ENCODE data around the gene CD180. TPM values are rescaled to one million over a fixed set of nuclear protein-coding genes. Genes with fewer than 3 reads are reported as not detected.

The CD180 gene
- total and polyA plus RNA-seq, 2 experiments from 2014 or later = not detected

- Histone ChIP-seq H4K20me1 (ENCODE audit: insufficient read depth) (no peaks in the 10 kb centered on the region), H3K36me3 (ENCODE audit: low read depth) (no peaks in the 10 kb centered on the region), H3K9me3 (ENCODE audit: low read depth) (no peaks in the 10 kb centered on the region), H3K9ac (peak overlapping the region; percentile 76), H3K27ac (peak overlapping the region; percentile 25; the same call in 1 of the 2 replicates), H3F3A (ENCODE audit: insufficient read depth) (no peaks in the 10 kb centered on the region), H3K27me3 (replicated peaks; ENCODE audit: insufficient read depth) (no peaks in the 10 kb centered on the region), H3K79me2 (ENCODE audit: insufficient read depth) (no peaks in the 10 kb centered on the region), H3K9me2 (ENCODE audit: insufficient read depth) (no peaks in the 10 kb centered on the region), H3K4me2 (ENCODE audit: unreplicated experiment) (peak overlapping the region; percentile 62), H3K4me3 (peak overlapping the region; percentile 44; the same call in 1 of the 2 replicates), H3K4me1 (ENCODE audit: insufficient read depth) (peaks cover 7% of the 10 kb centered on the region; the same call in 1 of the 2 replicates), H2AFZ (peak overlapping the region; percentile 94)
- in situ Hi-C loops (cut with MboI) = no loop called here
- TF ChIP-seq EZH2 (IDR thresholded peaks at IDR 0.05; ENCODE audit: insufficient read depth, poor library complexity, severe bottlenecking) (no peak), EZH2phosphoT487 (IDR thresholded peaks at IDR 0.05; ENCODE audit: insufficient read depth, low read depth) (no peak)
- DNase-seq = no peak
- WGBS, 2 experiments (ENCODE audit: low coverage in 1 of 2, low lambda C conversion rate in 2 of 2, missing lambda C conversion rate in 2 of 2) = 55 to 59% methylated on average over 26 to 31 of the region's 31 CpGs
Measured at GRCh38 chr5:67166460-67167285, 29.9 kb downstream of the CD180 start.

GRCh38 chr5:67165526-67166459 lies 30.8 kb downstream of the CD180 start:
- H3K27ac ChIP-seq = peak overlapping the region; percentile 25; the same call in 1 of the 2 replicates
- in situ Hi-C loops (cut with MboI) = no loop called here
- no peaks in the 10 kb centered on the region for H3K27me3 ChIP-seq (replicated peaks; ENCODE audit: insufficient read depth)
- H3K4me3 ChIP-seq = peak overlapping the region; percentile 44; the same call in 1 of the 2 replicates
- TF ChIP-seq EZH2phosphoT487 (IDR thresholded peaks at IDR 0.05; ENCODE audit: insufficient read depth, low read depth) (no peak), EZH2 (IDR thresholded peaks at IDR 0.05; ENCODE audit: insufficient read depth, poor library complexity, severe bottlenecking) (no peak)
- no peaks in the 10 kb centered on the region for H4K20me1 ChIP-seq (ENCODE audit: insufficient read depth)
- DNase-seq = peak; percentile 92
- peak overlapping the region; percentile 76 for H3K9ac ChIP-seq
- H3K79me2 ChIP-seq (ENCODE audit: insufficient read depth) = no peaks in the 10 kb centered on the region
- H3K4me1 ChIP-seq (ENCODE audit: insufficient read depth) = peaks cover 15% of the 10 kb centered on the region
- no peaks in the 10 kb centered on the region for H3K36me3 ChIP-seq (ENCODE audit: low read depth)
- H2AFZ ChIP-seq = peak overlapping the region; percentile 94
- WGBS, 2 experiments (ENCODE audit: low coverage in 1 of 2, low lambda C conversion rate in 2 of 2, missing lambda C conversion rate in 2 of 2) = 43 to 46% methylated on average over 35 to 36 of the region's 36 CpGs
- no peaks in the 10 kb centered on the region for H3K9me2 ChIP-seq (ENCODE audit: insufficient read depth)
- H3F3A ChIP-seq (ENCODE audit: insufficient read depth) = peaks cover 8% of the 10 kb centered on the region; the same call in 1 of the 2 replicates
- peak overlapping the region; percentile 62 for H3K4me2 ChIP-seq (ENCODE audit: unreplicated experiment)
- no peaks in the 10 kb centered on the region for H3K9me3 ChIP-seq (ENCODE audit: low read depth)

- H3K4me2 ChIP-seq (ENCODE audit: unreplicated experiment) = no peak overlapping the region
- in situ Hi-C loops (cut with MboI) = no loop called here
- no peaks in the 10 kb centered on the region for H3K36me3 ChIP-seq (ENCODE audit: low read depth)
- TF ChIP-seq EZH2 (IDR thresholded peaks at IDR 0.05; ENCODE audit: insufficient read depth, poor library complexity, severe bottlenecking) (no peak), EZH2phosphoT487 (IDR thresholded peaks at IDR 0.05; ENCODE audit: insufficient read depth, low read depth) (no peak)
- no peak for DNase-seq
- no peaks in the 10 kb centered on the region for H3K27me3 ChIP-seq (replicated peaks; ENCODE audit: insufficient read depth)
- H3K9ac ChIP-seq = no peak overlapping the region
- H3K79me2 ChIP-seq (ENCODE audit: insufficient read depth) = no peaks in the 10 kb centered on the region
- H3K9me3 ChIP-seq (ENCODE audit: low read depth) = no peaks in the 10 kb centered on the region
- no peak overlapping the region for H2AFZ ChIP-seq
- H3K9me2 ChIP-seq (ENCODE audit: insufficient read depth) = no peaks in the 10 kb centered on the region
- no peak overlapping the region for H3K27ac ChIP-seq
- H4K20me1 ChIP-seq (ENCODE audit: insufficient read depth) = no peaks in the 10 kb centered on the region
- peaks cover 14% of the 10 kb centered on the region; the same call in 1 of the 2 replicates for H3F3A ChIP-seq (ENCODE audit: insufficient read depth)
- H3K4me1 ChIP-seq (ENCODE audit: insufficient read depth) = peaks cover 21% of the 10 kb centered on the region
- 95 to 98% methylated on average over 17 of the region's 17 CpGs for WGBS, 2 experiments (ENCODE audit: low coverage in 1 of 2, low lambda C conversion rate in 2 of 2, missing lambda C conversion rate in 2 of 2)
- H3K4me3 ChIP-seq = no peak overlapping the region
Measured at GRCh38 chr5:67164856-67165525, 31.6 kb downstream of the CD180 start.
